Bronchial smooth muscle cell (primary cell): ENCODE measurements around the gene SPECC1L. TPM values are rescaled to one million over a fixed set of nuclear protein-coding genes. Genes with fewer than 3 reads are reported as not detected.

ENCODE experiments used
- total RNA-seq: library from RNA; depleted of rRNA; stranded (reverse); fragments of >200 nt; gene quantifications from 2 replicates; pipeline ENCODE4 v1.2.1, GENCODE V29; 2014

Gene SPECC1L, protein sequence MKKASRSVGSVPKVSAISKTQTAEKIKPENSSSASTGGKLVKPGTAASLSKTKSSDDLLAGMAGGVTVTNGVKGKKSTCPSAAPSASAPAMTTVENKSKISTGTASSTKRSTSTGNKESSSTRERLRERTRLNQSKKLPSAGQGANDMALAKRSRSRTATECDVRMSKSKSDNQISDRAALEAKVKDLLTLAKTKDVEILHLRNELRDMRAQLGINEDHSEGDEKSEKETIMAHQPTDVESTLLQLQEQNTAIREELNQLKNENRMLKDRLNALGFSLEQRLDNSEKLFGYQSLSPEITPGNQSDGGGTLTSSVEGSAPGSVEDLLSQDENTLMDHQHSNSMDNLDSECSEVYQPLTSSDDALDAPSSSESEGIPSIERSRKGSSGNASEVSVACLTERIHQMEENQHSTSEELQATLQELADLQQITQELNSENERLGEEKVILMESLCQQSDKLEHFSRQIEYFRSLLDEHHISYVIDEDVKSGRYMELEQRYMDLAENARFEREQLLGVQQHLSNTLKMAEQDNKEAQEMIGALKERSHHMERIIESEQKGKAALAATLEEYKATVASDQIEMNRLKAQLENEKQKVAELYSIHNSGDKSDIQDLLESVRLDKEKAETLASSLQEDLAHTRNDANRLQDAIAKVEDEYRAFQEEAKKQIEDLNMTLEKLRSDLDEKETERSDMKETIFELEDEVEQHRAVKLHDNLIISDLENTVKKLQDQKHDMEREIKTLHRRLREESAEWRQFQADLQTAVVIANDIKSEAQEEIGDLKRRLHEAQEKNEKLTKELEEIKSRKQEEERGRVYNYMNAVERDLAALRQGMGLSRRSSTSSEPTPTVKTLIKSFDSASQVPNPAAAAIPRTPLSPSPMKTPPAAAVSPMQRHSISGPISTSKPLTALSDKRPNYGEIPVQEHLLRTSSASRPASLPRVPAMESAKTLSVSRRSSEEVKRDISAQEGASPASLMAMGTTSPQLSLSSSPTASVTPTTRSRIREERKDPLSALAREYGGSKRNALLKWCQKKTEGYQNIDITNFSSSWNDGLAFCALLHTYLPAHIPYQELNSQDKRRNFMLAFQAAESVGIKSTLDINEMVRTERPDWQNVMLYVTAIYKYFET
- 26.2 and 26.5 TPM in 2 replicates for total RNA-seq

DNA sequence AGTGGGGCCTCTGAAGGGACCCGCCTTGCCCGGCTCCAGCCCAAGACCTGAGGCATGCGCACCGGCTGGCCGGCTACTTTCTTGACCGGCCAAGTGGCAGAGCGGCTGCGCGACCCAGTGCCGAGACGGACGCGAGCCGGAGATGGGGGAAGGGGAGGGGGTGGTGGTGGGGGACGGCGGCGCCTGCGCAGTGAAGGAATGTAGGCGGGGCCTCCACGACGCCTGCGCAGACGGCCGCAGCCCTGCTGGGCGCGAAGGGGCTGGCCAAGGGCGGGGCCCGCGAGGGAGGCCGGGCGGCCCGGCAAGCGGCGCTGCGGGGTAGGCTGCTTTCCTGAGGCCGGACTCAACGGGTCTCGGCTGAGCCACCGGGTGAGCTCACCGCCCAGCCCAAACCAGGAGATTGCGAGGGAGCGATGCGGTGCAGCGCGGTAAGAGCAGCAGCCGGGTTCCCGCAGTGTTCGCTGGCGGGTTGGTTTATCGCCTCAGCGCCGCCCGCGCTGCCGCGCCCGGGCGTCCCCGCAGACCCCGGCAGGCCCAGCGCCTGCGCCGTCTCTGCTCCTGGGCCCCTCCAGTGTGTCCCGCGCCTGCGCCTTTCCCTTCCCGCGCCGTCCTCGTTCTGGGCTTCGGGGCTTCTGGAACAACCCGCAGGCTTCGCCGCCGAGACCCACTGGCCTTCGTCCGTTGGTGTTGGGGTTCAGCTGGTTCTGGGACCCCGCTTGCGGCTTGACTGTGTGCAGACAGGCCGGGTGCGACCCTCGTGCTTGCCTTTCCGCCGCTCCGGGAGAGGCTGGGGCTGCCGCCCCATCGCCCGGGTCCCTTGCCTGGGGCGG lies at the start of gene SPECC1L:
TSS of gene SPECC1L (plus strand) at position 276 of the 830 bp plus-strand sequence. CDS start 31,401 bp downstream, outside the sequence.

DNA sequence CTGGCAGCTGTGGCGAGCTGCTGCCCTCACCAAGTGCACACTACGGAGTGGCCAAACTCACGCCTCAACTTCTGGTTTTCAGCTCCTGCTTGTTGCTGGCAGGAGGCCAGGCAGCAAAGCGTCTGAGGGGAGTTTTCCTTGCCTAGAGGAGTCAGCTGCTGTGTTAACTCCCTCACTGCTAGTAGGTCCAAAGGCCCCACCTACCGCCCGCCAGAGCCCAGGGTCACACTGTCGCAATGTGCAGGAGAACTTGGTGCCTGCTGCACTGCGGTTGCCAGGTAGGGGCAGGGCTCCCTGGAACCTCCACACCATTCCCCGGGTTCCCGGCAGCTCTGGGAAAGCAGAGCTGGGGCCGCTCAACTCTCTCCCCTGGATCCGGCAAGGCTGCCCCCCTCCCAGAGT lies 25.6 kb upstream of the SPECC1L start, which contains the start of gene GGT5:
TSS of gene GGT5 (minus strand) at position 53 of the 402 bp plus-strand sequence. CDS start 357 bp downstream, outside the sequence.

DNA sequence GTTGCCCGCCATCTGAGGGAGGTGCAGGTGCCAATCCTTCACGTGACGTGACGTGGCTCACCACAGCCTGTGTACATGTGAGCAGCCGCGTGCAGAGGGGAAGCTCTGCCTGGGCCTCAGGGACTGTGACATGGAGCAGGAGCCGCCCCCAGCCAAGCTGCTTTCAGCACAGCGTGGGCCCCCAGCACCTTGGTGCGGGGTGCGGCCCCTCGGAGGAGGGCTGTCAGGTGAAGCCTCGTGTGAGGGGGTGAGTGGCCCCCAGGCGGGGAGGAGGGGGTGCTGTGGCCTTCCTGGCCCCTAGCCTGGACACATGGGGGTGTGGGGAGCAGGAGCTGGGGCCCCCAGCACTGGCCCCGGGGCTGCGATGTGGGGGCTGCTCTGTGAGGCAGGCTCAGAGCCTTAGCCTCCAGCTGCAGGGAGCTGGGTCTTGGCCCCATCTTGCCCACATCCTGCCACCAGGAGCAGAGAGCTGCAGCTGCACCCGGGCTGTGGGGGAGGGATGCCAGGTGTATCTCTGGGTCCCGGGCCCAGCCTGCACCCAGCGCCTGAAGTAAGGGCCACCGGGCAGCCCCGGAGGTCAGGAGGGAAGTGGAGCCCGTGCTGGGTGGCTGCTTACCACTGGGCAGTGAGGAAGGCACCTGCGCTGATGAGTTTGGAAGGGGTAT lies 157.0 kb downstream of the SPECC1L start, which contains the start of gene ADORA2A:
TSS of gene ADORA2A (plus strand) at position 100 of the 665 bp plus-strand sequence. CDS start 5,806 bp downstream, outside the sequence.

Other genes starting within 250 kb of the SPECC1L start
- 0.26 and 2.4 TPM in 2 replicates for gene SUSD2, start 89.3 kb upstream of the SPECC1L start, total RNA-seq
- 1.2 and 2.2 TPM in 2 replicates for gene GGT5, start 25.7 kb upstream of the SPECC1L start, total RNA-seq
- 0.34 and 0.63 TPM in 2 replicates for gene ADORA2A, start 156.8 kb downstream of the SPECC1L start, total RNA-seq
- not detected in 2 replicates for gene UPB1, start 224.5 kb downstream of the SPECC1L start, total RNA-seq